SK-N-SH treated with all-trans-retinoic acid at 6 μM for 48 hours (cell line): Measurements from ENCODE around the gene URI1.

Source experiments
- ISL1 ChIP-seq: fragments of 250-450 bp; sonication (Bioruptor Pico); IDR thresholded peaks from 2 replicates; pipeline ENCODE4 v2.1.2; 2022; ENCODE audit warnings: mild to moderate bottlenecking, moderate library complexity
- OSR1 ChIP-seq: fragments of 250-450 bp; sonication (Bioruptor Pico); IDR thresholded peaks from 2 replicates; pipeline ENCODE4 v1.8.0; 2022; ENCODE audit warnings: moderate library complexity, mild to moderate bottlenecking, inconsistent platforms
- ZC3H10 ChIP-seq: fragments of 250-450 bp; sonication (Bioruptor Pico); IDR thresholded peaks from 2 replicates; pipeline ENCODE4 v1.5.1; 2021; ENCODE audit warnings: mild to moderate bottlenecking, moderate library complexity
- ZFP30 ChIP-seq: fragments of 450-650 bp; formaldehyde crosslinking; IDR thresholded peaks from 2 replicates; pipeline ENCODE4 v1.5.0; 2022; ENCODE audit warnings: mild to moderate bottlenecking, moderate library complexity
- ZNF8 ChIP-seq: fragments of 450-650 bp; formaldehyde crosslinking; IDR thresholded peaks from 2 replicates; pipeline ENCODE4 v1.5.0; 2020; ENCODE audit warnings: mild to moderate bottlenecking, moderate library complexity
- TF ChIP-seq, protein P1 (sequence below): fragments of 250-450 bp; sonication (Bioruptor Pico); IDR thresholded peaks from 2 replicates; pipeline ENCODE4 v1.8.0; 2020; ENCODE audit warnings: mild to moderate bottlenecking, moderate library complexity, borderline replicate concordance

DNA sequence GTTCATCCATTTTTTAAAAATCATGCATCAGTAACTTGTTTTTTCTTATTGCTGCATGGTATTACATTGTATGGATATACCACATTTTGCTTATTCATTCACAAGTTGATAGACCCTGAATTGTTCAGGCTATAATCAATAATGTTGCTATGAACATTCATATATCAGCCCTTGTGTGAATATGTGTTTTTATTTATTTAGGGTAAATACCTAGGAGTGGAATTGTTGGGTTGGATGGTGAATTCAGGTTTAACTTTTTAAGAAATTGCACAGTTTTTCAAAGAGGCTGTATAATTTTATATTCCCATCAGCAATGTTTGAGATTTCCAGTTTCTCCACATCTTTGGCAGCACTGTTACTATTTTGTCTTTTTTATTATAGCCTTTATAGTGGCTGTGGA is 82.1 kb downstream of the URI1 start:
- TF ChIP-seq ZC3H10 (CRISPR knock-in tag), result no peak
- no peak for TF ChIP-seq ZFP30 (CRISPR knock-in tag)
- TF ChIP-seq ISL1, result no peak
- TF ChIP-seq, protein P1, sequence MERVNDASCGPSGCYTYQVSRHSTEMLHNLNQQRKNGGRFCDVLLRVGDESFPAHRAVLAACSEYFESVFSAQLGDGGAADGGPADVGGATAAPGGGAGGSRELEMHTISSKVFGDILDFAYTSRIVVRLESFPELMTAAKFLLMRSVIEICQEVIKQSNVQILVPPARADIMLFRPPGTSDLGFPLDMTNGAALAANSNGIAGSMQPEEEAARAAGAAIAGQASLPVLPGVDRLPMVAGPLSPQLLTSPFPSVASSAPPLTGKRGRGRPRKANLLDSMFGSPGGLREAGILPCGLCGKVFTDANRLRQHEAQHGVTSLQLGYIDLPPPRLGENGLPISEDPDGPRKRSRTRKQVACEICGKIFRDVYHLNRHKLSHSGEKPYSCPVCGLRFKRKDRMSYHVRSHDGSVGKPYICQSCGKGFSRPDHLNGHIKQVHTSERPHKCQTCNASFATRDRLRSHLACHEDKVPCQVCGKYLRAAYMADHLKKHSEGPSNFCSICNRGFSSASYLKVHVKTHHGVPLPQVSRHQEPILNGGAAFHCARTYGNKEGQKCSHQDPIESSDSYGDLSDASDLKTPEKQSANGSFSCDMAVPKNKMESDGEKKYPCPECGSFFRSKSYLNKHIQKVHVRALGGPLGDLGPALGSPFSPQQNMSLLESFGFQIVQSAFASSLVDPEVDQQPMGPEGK (CRISPR knock-in tag), result no peak
- no peak for TF ChIP-seq OSR1 (CRISPR knock-in tag)
- peak; percentile 40; the same call in 1 of the 2 replicates for TF ChIP-seq ZNF8 (CRISPR knock-in tag)
